A549 (cell line): Measurements from ENCODE around the gene GPR171. TPM values are rescaled to one million over a fixed set of nuclear protein-coding genes. Genes with fewer than 3 reads are reported as not detected.

ENCODE experiments used
- ATAC-seq, 2 experiments: fragments of 200-7000 bp in 1 of 2; fragments of >200 bp in 1 of 2; cut with Nextera tagmentation in 1 of 2; cut with Tn5 transposase in 1 of 2; 3 replicates each; pipeline versions ENCODE4 v1.8.0 to v1.9.1; 2018 to 2020; ENCODE audit warnings: mild to moderate bottlenecking in 1 of 2, moderate library complexity in 1 of 2
- CTCF ChIA-PET: fragments of 300-600 bp; sonication (Branson Sonifier 250); formaldehyde crosslinking; extraction: SDS; loops from one replicate; lab custom pipeline; 2021; ENCODE audit warnings: antibody characterized with exemption, inconsistent platforms; lab: Yijun Ruan, JAX
- POLR2A ChIA-PET: fragments of 350-600 bp; formaldehyde crosslinking; extraction: SDS; loops from one replicate; lab custom pipeline; 2021; ENCODE audit warnings: antibody characterized with exemption, inconsistent platforms; lab: Yijun Ruan, JAX
- DNase-seq, 2 experiments: peaks; one replicate each; pipeline versions ENCODE4 v3.0.0 to v3.0.0-alpha.2; 2011 to 2016; ENCODE audit warnings: low read depth in 1 of 2, low spot score in 1 of 2
- FAIRE-seq: peaks from 2 replicates; lab custom pipeline; 2011; peaks lifted over from hg19 to GRCh38; lab: Jason Lieb, UNC
- H3K27ac ChIP-seq, 2 experiments: fragments of >200 bp; sonication (Bioruptor Twin); formaldehyde crosslinking; 3 replicates each; pipeline ENCODE4 v1.5.1; 2016 to 2017
- H3K4me1 ChIP-seq: fragments of >200 bp; sonication (Bioruptor Twin); formaldehyde crosslinking; 3 replicates; pipeline ENCODE4 v1.6.1; 2016
- H3K4me2 ChIP-seq: fragments of >200 bp; sonication (Bioruptor Twin); formaldehyde crosslinking; 3 replicates; pipeline ENCODE4 v1.6.1; 2016
- H3K4me3 ChIP-seq: fragments of >200 bp; sonication (Bioruptor Twin); formaldehyde crosslinking; 3 replicates; pipeline ENCODE4 v1.5.1; 2016
- H3K9me3 ChIP-seq: fragments of >200 bp; sonication (Bioruptor Twin); formaldehyde crosslinking; 3 replicates; pipeline ENCODE4 v1.6.1; 2016
- ATOH8 ChIP-seq: fragments of 250-450 bp; sonication (Bioruptor Pico); IDR thresholded peaks from 2 replicates; pipeline ENCODE4 v1.5.0; 2020; ENCODE audit warnings: low read depth, mild to moderate bottlenecking, moderate library complexity
- BCL3 ChIP-seq: fragments of >200 bp; sonication (Bioruptor Twin); formaldehyde crosslinking; IDR thresholded peaks from 3 replicates; pipeline ENCODE4 v1.6.1; 2016
- CBX2 ChIP-seq: fragments of 200-600 bp; sonication (generic); IDR thresholded peaks from 2 replicates; pipeline ENCODE4 v1.6.1; 2016; ENCODE audit warnings: low read depth, mild to moderate bottlenecking, borderline replicate concordance
- CEBPB ChIP-seq, 2 experiments: fragments of >200 bp in 1 of 2; sonication (Bioruptor Twin) in 1 of 2; formaldehyde crosslinking in 1 of 2; IDR thresholded peaks; 2 replicates each; pipeline ENCODE4 v1.6.1; 2012 to 2016
- CTCF ChIP-seq: fragments of >200 bp; sonication (Bioruptor Twin); formaldehyde crosslinking; IDR thresholded peaks from 3 replicates; pipeline ENCODE4 v1.5.1; 2016
- EHF ChIP-seq: fragments of 250-450 bp; sonication (Bioruptor Pico); IDR thresholded peaks from 2 replicates; pipeline ENCODE4 v1.5.0; 2020; ENCODE audit warnings: mild to moderate bottlenecking
- EHMT2 ChIP-seq: fragments of 200-600 bp; sonication (generic); IDR thresholded peaks from 2 replicates; pipeline ENCODE4 v1.6.1; 2016; ENCODE audit warnings: antibody characterized with exemption, low read depth, mild to moderate bottlenecking, moderate library complexity
- ESRRA ChIP-seq: fragments of 150-350 bp; IDR thresholded peaks from 2 replicates; pipeline ENCODE4 v1.6.1; 2014; ENCODE audit warnings: mild to moderate bottlenecking, low read length, borderline replicate concordance
- FOXS1 ChIP-seq: fragments of 250-450 bp; sonication (Bioruptor Pico); IDR thresholded peaks from 2 replicates; pipeline ENCODE4 v1.5.0; 2020; ENCODE audit warnings: mild to moderate bottlenecking, moderate library complexity
- GATA3 ChIP-seq: IDR thresholded peaks from 2 replicates; pipeline ENCODE4 v1.6.1; 2012; ENCODE audit warnings: borderline replicate concordance
- HDAC2 ChIP-seq: fragments of 200-600 bp; sonication (generic); IDR thresholded peaks from 2 replicates; pipeline ENCODE4 v1.6.1; 2016
- HEYL ChIP-seq: fragments of 250-450 bp; sonication (Bioruptor Pico); IDR thresholded peaks from 2 replicates; pipeline ENCODE4 v1.8.0; 2021; ENCODE audit warnings: mild to moderate bottlenecking, moderate library complexity
- HOXA7 ChIP-seq: fragments of 250-450 bp; sonication (Bioruptor Pico); IDR thresholded peaks from 2 replicates; pipeline ENCODE4 v1.5.0; 2020; ENCODE audit warnings: mild to moderate bottlenecking, moderate library complexity
- HOXB13 ChIP-seq: fragments of 250-450 bp; sonication (Bioruptor Pico); IDR thresholded peaks from 2 replicates; pipeline ENCODE4 v1.5.0; 2020; ENCODE audit warnings: low read depth, mild to moderate bottlenecking, moderate library complexity
- JUNB ChIP-seq: fragments of >200 bp; sonication (Bioruptor Twin); formaldehyde crosslinking; IDR thresholded peaks from 2 replicates; pipeline ENCODE4 v1.6.1; 2016
- KDM5A ChIP-seq: fragments of 200-600 bp; sonication (generic); IDR thresholded peaks from 2 replicates; pipeline ENCODE4 v1.6.1; 2016; ENCODE audit warnings: antibody characterized with exemption, mild to moderate bottlenecking
- MAFK ChIP-seq: fragments of 450-650 bp; IDR thresholded peaks from 2 replicates; pipeline ENCODE4 v1.6.1; 2014; ENCODE audit not compliant: partially characterized antibody
- MAZ ChIP-seq: fragments of 150-350 bp; IDR thresholded peaks from 2 replicates; pipeline ENCODE4 v1.6.1; 2014; ENCODE audit warnings: antibody characterized with exemption, low read depth, low read length, borderline replicate concordance
- NR3C1 ChIP-seq: fragments of >200 bp; sonication (Bioruptor Twin); formaldehyde crosslinking; IDR thresholded peaks from 3 replicates; pipeline ENCODE4 v1.6.1; 2017
- PHF8 ChIP-seq: fragments of 200-600 bp; sonication (generic); IDR thresholded peaks from 2 replicates; pipeline ENCODE4 v1.6.1; 2016; ENCODE audit warnings: low read depth, mild to moderate bottlenecking, antibody characterized with exemption, moderate library complexity, borderline replicate concordance
- POLR2AphosphoS2 ChIP-seq: conservative IDR thresholded peaks from 2 replicates; pipeline ENCODE4 v1.6.1; 2012; ENCODE audit warnings: low read length, improper control_type of control experiment, inconsistent platforms
- RFX5 ChIP-seq: fragments of 450-650 bp; IDR thresholded peaks from 2 replicates; pipeline ENCODE4 v1.7.1; 2014; ENCODE audit warnings: antibody characterized with exemption, mild to moderate bottlenecking, moderate library complexity
- TFCP2L1 ChIP-seq: fragments of 250-450 bp; sonication (Bioruptor Pico); IDR thresholded peaks from 2 replicates; pipeline ENCODE4 v1.5.0; 2021; ENCODE audit warnings: mild to moderate bottlenecking
- ZC3H11A ChIP-seq: fragments of 450-650 bp; IDR thresholded peaks from 2 replicates; pipeline ENCODE4 v1.6.1; 2014; ENCODE audit warnings: antibody characterized with exemption, mild to moderate bottlenecking
- WGBS: methylation state at CpG from one replicate; pipeline ENCODE4 v1.1.6; 2017; ENCODE audit errors: missing lambda C conversion rate; 5-methylcytosine and 5-hydroxymethylcytosine counted together
- polyA plus RNA-seq, 4 experiments: library from polyadenylated mRNA; depleted of rRNA in 3 of 4; stranded (reverse); fragments of >200 nt; fragmentation: RNase III in 1 of 4; extraction: RNeasy Plus Mini Kit Qiagen cat#74134 plus additional on column Dnase treatment in 1 of 4; gene quantifications; 2 replicates in 3 of 4; 3 replicates in 1 of 4; pipeline ENCODE4 v1.2.3, GENCODE V29; 2011 to 2017
- TF ChIP-seq, protein P1 (sequence below): fragments of 450-650 bp; IDR thresholded peaks from 2 replicates; pipeline ENCODE4 v1.6.1; 2014; ENCODE audit warnings: antibody characterized with exemption
- TF ChIP-seq, protein P2 (sequence below): IDR thresholded peaks from 2 replicates; pipeline ENCODE4 v1.6.1; 2012

GPR171 gene
- polyA plus RNA-seq, 2 of the 4 experiments (the other 2 are of a cell fraction) = not detected

- H3K4me1 ChIP-seq = no peaks in the 10 kb centered on the region
- no peak overlapping the region for H3K27ac ChIP-seq
- H3K4me2 ChIP-seq = no peak overlapping the region
- TF ChIP-seq HOXB13 (CRISPR knock-in tag) = no peak
- no peak for TF ChIP-seq JUNB
- TF ChIP-seq NR3C1 = no peak
- H3K4me3 ChIP-seq = no peak overlapping the region
- DNase-seq (no peak), ATAC-seq (no peak), FAIRE-seq (no peak)
- no peaks in the 10 kb centered on the region for H3K9me3 ChIP-seq
- WGBS = 57% methylated on average over 5 of the region's 5 CpGs
- POLR2A ChIA-PET = no interaction called here
- CTCF ChIA-PET = interaction anchor here (0.6 to 3.2 kb wide), 5 partner anchors 15 to 146 kb away, joined by 3 to 19 read pairs (median 3); no protein-coding TSS in a partner anchor
Observed at GRCh38 chr3:151182349-151183079, 20.5 kb downstream of the GPR171 start.

GRCh38 chr3:151178208-151178845 is 24.7 kb downstream of the GPR171 start:
- Histone ChIP-seq H3K9me3 (no peaks in the 10 kb centered on the region), H3K4me2 (no peak overlapping the region), H3K4me1 (no peaks in the 10 kb centered on the region), H3K27ac (no peak overlapping the region), H3K4me3 (no peak overlapping the region)
- ATAC-seq (no peak), FAIRE-seq (no peak), DNase-seq (no peak)
- TF ChIP-seq, protein P1, sequence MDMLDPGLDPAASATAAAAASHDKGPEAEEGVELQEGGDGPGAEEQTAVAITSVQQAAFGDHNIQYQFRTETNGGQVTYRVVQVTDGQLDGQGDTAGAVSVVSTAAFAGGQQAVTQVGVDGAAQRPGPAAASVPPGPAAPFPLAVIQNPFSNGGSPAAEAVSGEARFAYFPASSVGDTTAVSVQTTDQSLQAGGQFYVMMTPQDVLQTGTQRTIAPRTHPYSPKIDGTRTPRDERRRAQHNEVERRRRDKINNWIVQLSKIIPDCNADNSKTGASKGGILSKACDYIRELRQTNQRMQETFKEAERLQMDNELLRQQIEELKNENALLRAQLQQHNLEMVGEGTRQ = no peak
- no peak for TF ChIP-seq MAZ
- TF ChIP-seq CBX2 = no peak
- TF ChIP-seq ATOH8 (CRISPR knock-in tag) = no peak
- no peak for TF ChIP-seq EHF (CRISPR knock-in tag)
- TF ChIP-seq, protein P2, sequence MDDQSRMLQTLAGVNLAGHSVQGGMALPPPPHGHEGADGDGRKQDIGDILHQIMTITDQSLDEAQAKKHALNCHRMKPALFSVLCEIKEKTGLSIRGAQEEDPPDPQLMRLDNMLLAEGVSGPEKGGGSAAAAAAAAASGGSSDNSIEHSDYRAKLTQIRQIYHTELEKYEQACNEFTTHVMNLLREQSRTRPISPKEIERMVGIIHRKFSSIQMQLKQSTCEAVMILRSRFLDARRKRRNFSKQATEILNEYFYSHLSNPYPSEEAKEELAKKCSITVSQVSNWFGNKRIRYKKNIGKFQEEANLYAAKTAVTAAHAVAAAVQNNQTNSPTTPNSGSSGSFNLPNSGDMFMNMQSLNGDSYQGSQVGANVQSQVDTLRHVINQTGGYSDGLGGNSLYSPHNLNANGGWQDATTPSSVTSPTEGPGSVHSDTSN = no peak
- no peak for TF ChIP-seq KDM5A
- TF ChIP-seq RFX5 = no peak
- no peak for TF ChIP-seq BCL3
- no peak for TF ChIP-seq ZC3H11A
- no peak for TF ChIP-seq HDAC2
- TF ChIP-seq HEYL = no peak
- no peak for TF ChIP-seq TFCP2L1 (CRISPR knock-in tag)
- POLR2A ChIA-PET = no interaction called here
- 52% methylated on average over 2 of the region's 2 CpGs for WGBS
- CTCF ChIA-PET = interaction anchor here (0.6 to 3.1 kb wide), 6 partner anchors 10 to 106 kb away, joined by 3 to 19 read pairs (median 6); no protein-coding TSS in a partner anchor

DNA sequence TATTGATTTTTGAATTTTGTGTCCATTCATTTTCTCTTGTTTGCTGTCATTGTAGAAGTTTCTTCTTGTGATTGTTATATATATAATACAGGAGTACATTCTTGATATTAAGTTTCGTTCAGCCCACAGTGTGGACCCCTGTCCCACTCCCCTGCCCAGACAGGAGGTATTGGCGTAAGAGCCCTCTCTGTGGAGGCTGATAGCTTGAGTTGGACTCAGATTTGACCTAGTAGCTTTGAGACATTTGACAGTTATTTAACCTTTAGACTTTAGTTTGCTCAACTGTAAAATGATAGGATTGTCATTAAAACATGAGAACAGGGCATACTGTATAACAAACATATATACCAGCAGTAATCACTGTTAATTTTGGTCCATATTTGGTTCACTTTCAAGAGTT is 27.1 kb downstream of the GPR171 start:
- Histone ChIP-seq H3K4me1 (no peaks in the 10 kb centered on the region), H3K4me3 (no peak overlapping the region), H3K9me3 (no peaks in the 10 kb centered on the region), H3K4me2 (no peak overlapping the region), H3K27ac (no peak overlapping the region)
- ChIA-PET POLR2A (no interaction called here), CTCF (no interaction called here)
- FAIRE-seq (no peak), ATAC-seq (no peak), DNase-seq (no peak)
- WGBS = 73% methylated on average over 2 of the region's 2 CpGs
- TF ChIP-seq CEBPB (IDR thresholded peaks at IDR 0.05) = no peak
- no peak for TF ChIP-seq PHF8
- TF ChIP-seq GATA3 = no peak
- TF ChIP-seq, protein P1 = no peak
- TF ChIP-seq CTCF = no peak
- TF ChIP-seq MAFK = no peak
- no peak for TF ChIP-seq ESRRA
- TF ChIP-seq HOXA7 (CRISPR knock-in tag) = no peak
- TF ChIP-seq HDAC2 = no peak
- TF ChIP-seq EHMT2 = no peak
- TF ChIP-seq EHF (CRISPR knock-in tag) = no peak
- no peak for TF ChIP-seq POLR2AphosphoS2
- TF ChIP-seq FOXS1 = no peak
- no peak for TF ChIP-seq ATOH8 (CRISPR knock-in tag)
